CD8-positive, alpha-beta memory T cell (primary cell): ENCODE data around the gene TAGLN3. TPM values are rescaled to one million over a fixed set of nuclear protein-coding genes. Genes with fewer than 3 reads are reported as not detected.

Experiments
- CTCF ChIA-PET: fragments of 350-600 bp; sonication (Branson Sonifier 250); formaldehyde crosslinking; loops from one replicate; lab custom pipeline; 2021; ENCODE audit warnings: antibody characterized with exemption; lab: Charles Lee
- POLR2A ChIA-PET: fragments of 350-600 bp; sonication (Branson Sonifier 250); formaldehyde crosslinking; loops from one replicate; lab custom pipeline; 2021; ENCODE audit warnings: antibody characterized with exemption; lab: Charles Lee
- DNase-seq, 5 donors: peaks; one replicate each; pipeline versions ENCODE4 v3.0.0 to v3.0.0-alpha.2; 2020 to 2022; ENCODE audit warnings: mixed read lengths in 1 of 5
- H3K27ac ChIP-seq: one replicate; pipeline ENCODE4 v1.7.0; 2013; ENCODE audit warnings: low read depth, mild to moderate bottlenecking, low read length, moderate library complexity
- H3K27me3 ChIP-seq: 2 replicates; pipeline ENCODE4 v1.7.0; 2013; ENCODE audit warnings: low read length, mild to moderate bottlenecking; ENCODE audit not compliant: insufficient read depth, poor library complexity, severe bottlenecking
- H3K36me3 ChIP-seq: 2 replicates; pipeline ENCODE4 v1.7.0; 2013; ENCODE audit warnings: mild to moderate bottlenecking, low read length, moderate library complexity; ENCODE audit not compliant: insufficient read depth
- H3K4me1 ChIP-seq: 2 replicates; pipeline ENCODE4 v1.7.0; 2013; ENCODE audit warnings: mild to moderate bottlenecking, low read length, moderate library complexity; ENCODE audit not compliant: insufficient read depth
- H3K4me3 ChIP-seq: 2 replicates; pipeline ENCODE4 v1.7.0; 2013; ENCODE audit warnings: mild to moderate bottlenecking, low read length
- H3K9me3 ChIP-seq: 2 replicates; pipeline ENCODE4 v1.7.0; 2013; ENCODE audit warnings: mild to moderate bottlenecking, low read length
- H3K27ac Mint-ChIP-seq, 8 donors: one replicate each; pipeline ENCODE4 v1.8.0; 2020 to 2021; ENCODE audit warnings: mixed read lengths in 8 of 8, mild to moderate bottlenecking in 6 of 8, inconsistent platforms in 3 of 8, moderate library complexity in 3 of 8
- H3K27me3 Mint-ChIP-seq, 2 donors: one replicate each; pipeline ENCODE4 v1.8.0; 2020 to 2021; ENCODE audit warnings: mixed read lengths in 2 of 2, mild to moderate bottlenecking in 1 of 2, moderate library complexity in 1 of 2
- H3K36me3 Mint-ChIP-seq, 3 donors: one replicate each; pipeline ENCODE4 v1.8.0; 2020 to 2021; ENCODE audit warnings: mixed read lengths in 3 of 3, inconsistent platforms in 1 of 3, mild to moderate bottlenecking in 1 of 3
- H3K4me1 Mint-ChIP-seq, 3 donors: one replicate each; pipeline ENCODE4 v1.8.0; 2020 to 2021; ENCODE audit warnings: mixed read lengths in 3 of 3, inconsistent platforms in 1 of 3, mild to moderate bottlenecking in 1 of 3
- H3K4me3 Mint-ChIP-seq, 7 donors: one replicate each; pipeline ENCODE4 v1.8.0; 2020 to 2021; ENCODE audit warnings: mixed read lengths in 7 of 7, mild to moderate bottlenecking in 6 of 7, moderate library complexity in 4 of 7, inconsistent platforms in 2 of 7
- H3K9me3 Mint-ChIP-seq, 5 donors: one replicate each; pipeline ENCODE4 v1.8.0; 2020 to 2022; ENCODE audit warnings: mixed read lengths in 5 of 5, mild to moderate bottlenecking in 3 of 5, moderate library complexity in 2 of 5, inconsistent platforms in 1 of 5
- polyA plus RNA-seq: library from polyadenylated mRNA; unstranded; fragments of 300-500 nt; fragmentation: Illumina TruSeq; gene quantifications from one replicate; pipeline ENCODE4 v1.2.3, GENCODE V29; 2021
- total RNA-seq, 2 experiments: library from RNA; stranded (reverse); gene quantifications; one replicate each; pipeline ENCODE4 v1.2.3, GENCODE V29; 2021

TAGLN3 gene
- total and polyA plus RNA-seq, 3 experiments from 2014 or later = not detected

GRCh38 chr3:112043621-112044201 lies 45.0 kb downstream of the TAGLN3 start:
- no peaks in the 10 kb centered on the region for H3K9me3 Mint-ChIP-seq
- peak; percentile 3 to 66 (median 54) for DNase-seq
- H3K27ac Mint-ChIP-seq = no peak overlapping the region
- ChIA-PET POLR2A (no interaction called here), CTCF (interaction anchor here (0.7 to 2.4 kb wide), 11 partner anchors 9 to 350 kb away, joined by 3 to 16 read pairs (median 3); no protein-coding TSS in a partner anchor)
- no peak overlapping the region for H3K4me3 Mint-ChIP-seq
- H3K27me3 ChIP-seq = no peaks in the 10 kb centered on the region
- H3K36me3 Mint-ChIP-seq = no peaks in the 10 kb centered on the region
- H3K36me3 ChIP-seq = no peaks in the 10 kb centered on the region
- no peak overlapping the region for H3K27ac ChIP-seq
- H3K4me1 ChIP-seq = peaks cover 4% of the 10 kb centered on the region
- no peak overlapping the region for H3K4me3 ChIP-seq
- peaks cover 2 to 7% of the 10 kb centered on the region in 2 donors for H3K27me3 Mint-ChIP-seq
- peaks cover 0 to 3% (median 0%) of the 10 kb centered on the region in 3 donors for H3K4me1 Mint-ChIP-seq
- H3K9me3 ChIP-seq = no peaks in the 10 kb centered on the region

DNA sequence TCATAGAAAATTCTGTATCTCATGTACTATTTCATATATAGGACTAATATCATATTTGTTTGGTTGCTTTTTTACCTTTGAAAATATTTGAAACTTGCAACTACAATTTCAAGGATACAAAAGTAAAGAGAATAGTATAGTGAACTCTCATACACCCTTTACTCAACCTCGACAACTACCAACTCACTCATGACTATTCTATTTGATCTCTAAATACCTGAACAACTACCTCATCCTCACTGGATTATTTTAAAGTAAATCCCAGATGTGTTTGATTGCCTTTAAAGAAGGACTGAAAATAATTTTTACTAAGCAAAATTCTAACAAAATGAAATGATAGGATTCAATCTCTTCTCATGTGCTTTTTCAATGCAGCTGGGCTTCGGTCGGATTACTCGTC lies 47.9 kb downstream of the TAGLN3 start:
- H3K36me3 ChIP-seq = no peaks in the 10 kb centered on the region
- H3K27me3 ChIP-seq = no peaks in the 10 kb centered on the region
- Mint-ChIP-seq H3K4me1 (peaks cover 0 to 3% (median 0%) of the 10 kb centered on the region in 3 donors), H3K4me3 (no peak overlapping the region), H3K36me3 (no peaks in the 10 kb centered on the region), H3K9me3 (no peaks in the 10 kb centered on the region), H3K27ac (no peak overlapping the region), H3K27me3 (peaks cover 2 to 11% of the 10 kb centered on the region in 2 donors)
- H3K4me3 ChIP-seq = no peak overlapping the region
- H3K27ac ChIP-seq = no peak overlapping the region
- ChIA-PET CTCF (no interaction called here), POLR2A (no interaction called here)
- H3K9me3 ChIP-seq = no peaks in the 10 kb centered on the region
- DNase-seq = no peak
- H3K4me1 ChIP-seq = peaks cover 4% of the 10 kb centered on the region

DNA sequence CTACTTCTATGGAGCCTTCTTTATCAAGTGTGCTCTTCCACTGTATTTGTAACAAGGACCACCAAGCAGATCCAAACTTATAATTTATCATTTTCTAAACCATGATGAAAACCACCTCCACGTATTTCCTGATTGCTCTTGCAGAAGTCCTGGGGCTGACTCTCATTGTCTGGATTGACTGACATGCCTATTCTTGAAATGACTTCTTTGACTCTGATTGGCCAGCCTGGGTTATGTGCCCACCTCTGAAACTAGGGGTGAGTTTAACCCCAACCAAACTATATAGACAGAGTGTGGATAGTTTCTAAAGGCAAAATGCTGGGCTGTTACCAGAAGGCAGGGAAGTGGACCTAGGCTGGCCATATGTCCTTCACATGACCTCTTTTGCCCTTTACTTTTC lies 48.5 kb downstream of the TAGLN3 start:
- DNase-seq = no peak
- H3K36me3 Mint-ChIP-seq = no peaks in the 10 kb centered on the region
- no peak overlapping the region for H3K27ac Mint-ChIP-seq
- no peak overlapping the region for H3K4me3 Mint-ChIP-seq
- peaks cover 2 to 17% of the 10 kb centered on the region in 2 donors for H3K27me3 Mint-ChIP-seq
- POLR2A ChIA-PET = no interaction called here
- H3K4me1 ChIP-seq = peaks cover 4% of the 10 kb centered on the region
- H3K36me3 ChIP-seq = no peaks in the 10 kb centered on the region
- no peaks in the 10 kb centered on the region for H3K9me3 ChIP-seq
- no peaks in the 10 kb centered on the region for H3K9me3 Mint-ChIP-seq
- no peak overlapping the region for H3K4me3 ChIP-seq
- no peak overlapping the region for H3K27ac ChIP-seq
- CTCF ChIA-PET = no interaction called here
- H3K4me1 Mint-ChIP-seq = peaks cover 0 to 3% (median 0%) of the 10 kb centered on the region in 3 donors
- H3K27me3 ChIP-seq = no peaks in the 10 kb centered on the region

GRCh38 chr3:112048911-112049310 lies 50.2 kb downstream of the TAGLN3 start:
- POLR2A ChIA-PET = no interaction called here
- H3K4me1 Mint-ChIP-seq = peaks cover 0 to 3% (median 0%) of the 10 kb centered on the region in 3 donors

GRCh38 chr3:112053229-112053628 lies 54.5 kb downstream of the TAGLN3 start:
- ChIA-PET POLR2A (no interaction called here), CTCF (interaction anchor here (2.4 kb wide), 1 partner anchor 9 kb away, joined by 16 read pairs; no protein-coding TSS in a partner anchor)
- Histone ChIP-seq H3K27ac (no peak overlapping the region), H3K36me3 (no peaks in the 10 kb centered on the region), H3K4me3 (no peak overlapping the region), H3K4me1 (no peaks in the 10 kb centered on the region), H3K27me3 (no peaks in the 10 kb centered on the region), H3K9me3 (no peaks in the 10 kb centered on the region)
- no peaks in the 10 kb centered on the region for H3K36me3 Mint-ChIP-seq
- H3K4me1 Mint-ChIP-seq = peaks cover 3 to 8% (median 5%) of the 10 kb centered on the region in 3 donors
- no peak overlapping the region for H3K4me3 Mint-ChIP-seq
- H3K27me3 Mint-ChIP-seq = peaks cover 11 to 34% of the 10 kb centered on the region in 2 donors
- no peak overlapping the region for H3K27ac Mint-ChIP-seq
- DNase-seq = no peak
- H3K9me3 Mint-ChIP-seq = no peaks in the 10 kb centered on the region

More at GRCh38 chr3:112048911-112049310, 50.2 kb downstream of the TAGLN3 start:
- no peak for DNase-seq
- H3K9me3 ChIP-seq = no peaks in the 10 kb centered on the region
- Mint-ChIP-seq H3K27ac (no peak overlapping the region), H3K4me3 (no peak overlapping the region), H3K9me3 (no peaks in the 10 kb centered on the region), H3K27me3 (peaks cover 5 to 17% of the 10 kb centered on the region in 2 donors), H3K36me3 (no peaks in the 10 kb centered on the region)
- no peak overlapping the region for H3K4me3 ChIP-seq
- H3K27ac ChIP-seq = no peak overlapping the region
- H3K36me3 ChIP-seq = no peaks in the 10 kb centered on the region
- CTCF ChIA-PET = no interaction called here
- H3K27me3 ChIP-seq = no peaks in the 10 kb centered on the region
- no peaks in the 10 kb centered on the region for H3K4me1 ChIP-seq

GRCh38 chr3:112056451-112056929 lies 57.8 kb downstream of the TAGLN3 start:
- H3K9me3 ChIP-seq = no peaks in the 10 kb centered on the region
- no peaks in the 10 kb centered on the region for H3K4me1 ChIP-seq
- H3K4me3 Mint-ChIP-seq = peak overlapping the region in 3 of 7 donors; percentile 17 to 37 (median 24)
- no peaks in the 10 kb centered on the region for H3K36me3 ChIP-seq
- DNase-seq = no peak
- no peak overlapping the region for H3K4me3 ChIP-seq
- H3K9me3 Mint-ChIP-seq = peaks cover 0 to 8% (median 3%) of the 10 kb centered on the region in 5 donors
- H3K27me3 Mint-ChIP-seq = peaks cover 11 to 28% of the 10 kb centered on the region in 2 donors
- H3K27me3 ChIP-seq = no peaks in the 10 kb centered on the region
- ChIA-PET POLR2A (no interaction called here), CTCF (interaction anchor here (0.8 to 1.0 kb wide), 2 partner anchors 12 to 13 kb away, joined by 3 to 4 read pairs; no protein-coding TSS in a partner anchor)
- no peak overlapping the region for H3K27ac Mint-ChIP-seq
- H3K27ac ChIP-seq = no peak overlapping the region
- H3K4me1 Mint-ChIP-seq = peaks cover 3 to 8% (median 5%) of the 10 kb centered on the region in 3 donors
- no peaks in the 10 kb centered on the region for H3K36me3 Mint-ChIP-seq

GRCh38 chr3:112059497-112059896 lies 60.8 kb downstream of the TAGLN3 start:
- Mint-ChIP-seq H3K36me3 (no peaks in the 10 kb centered on the region), H3K4me3 (no peak overlapping the region), H3K9me3 (peaks cover 0 to 8% (median 3%) of the 10 kb centered on the region in 5 donors), H3K4me1 (peaks cover 3 to 8% (median 5%) of the 10 kb centered on the region in 3 donors), H3K27ac (no peak overlapping the region), H3K27me3 (peaks cover 4 to 15% of the 10 kb centered on the region in 2 donors)
- no peaks in the 10 kb centered on the region for H3K36me3 ChIP-seq
- no peak overlapping the region for H3K4me3 ChIP-seq
- no peaks in the 10 kb centered on the region for H3K27me3 ChIP-seq
- DNase-seq = no peak
- no peaks in the 10 kb centered on the region for H3K9me3 ChIP-seq
- H3K27ac ChIP-seq = no peak overlapping the region
- no peaks in the 10 kb centered on the region for H3K4me1 ChIP-seq
- ChIA-PET POLR2A (no interaction called here), CTCF (no interaction called here)

- H3K9me3 ChIP-seq = no peaks in the 10 kb centered on the region
- CTCF ChIA-PET = no interaction called here
- no peak overlapping the region for H3K4me3 ChIP-seq
- Mint-ChIP-seq H3K27me3 (peaks cover 5 to 8% of the 10 kb centered on the region in 2 donors), H3K4me3 (no peak overlapping the region), H3K9me3 (peaks cover 0 to 8% (median 3%) of the 10 kb centered on the region in 5 donors), H3K27ac (no peak overlapping the region), H3K4me1 (peaks cover 3 to 8% (median 5%) of the 10 kb centered on the region in 3 donors), H3K36me3 (no peaks in the 10 kb centered on the region)
- POLR2A ChIA-PET = no interaction called here
- DNase-seq = no peak
- H3K36me3 ChIP-seq = no peaks in the 10 kb centered on the region
- no peak overlapping the region for H3K27ac ChIP-seq
- no peaks in the 10 kb centered on the region for H3K27me3 ChIP-seq
- no peaks in the 10 kb centered on the region for H3K4me1 ChIP-seq
Measured at GRCh38 chr3:112061152-112061551, 62.4 kb downstream of the TAGLN3 start.
